ENCODE results near the gene NEK10.

NEK10 gene

GRCh38 chr3:27127195-27127594 lies 242.0 kb downstream of the NEK10 start:
- Histone ChIP-seq H3K36me3 (ENCODE audit: insufficient read depth, low read length) (no peaks in the 10 kb centered on the region), H3K27ac (ENCODE audit: low read depth, low read length) (no peak overlapping the region), H3K4me3 (ENCODE audit: low read length) (no peak overlapping the region), H3K9me3 (ENCODE audit: insufficient read depth, low read depth, low read length) (no peaks in the 10 kb centered on the region), H3K9ac (ENCODE audit: low read depth, low read length) (no peak overlapping the region), H3K4me1 (ENCODE audit: insufficient read depth, low read length) (no peaks in the 10 kb centered on the region), H3K27me3 (ENCODE audit: insufficient read depth, low read length) (no peaks in the 10 kb centered on the region)
- 76% methylated on average over 1 of the region's 2 CpGs for WGBS

GRCh38 chr3:27125821-27126501 lies 243.2 kb downstream of the NEK10 start:
- no peaks in the 10 kb centered on the region for H3K4me1 ChIP-seq (ENCODE audit: insufficient read depth, low read length)

GRCh38 chr3:27119639-27120038 lies 249.5 kb downstream of the NEK10 start:
- Histone ChIP-seq H3K4me1 (ENCODE audit: insufficient read depth, low read length) (peaks cover 6% of the 10 kb centered on the region; the same call in 1 of the 2 replicates), H3K4me3 (ENCODE audit: low read length) (no peak overlapping the region), H3K27me3 (ENCODE audit: insufficient read depth, low read length) (no peaks in the 10 kb centered on the region), H3K36me3 (ENCODE audit: insufficient read depth, low read length) (no peaks in the 10 kb centered on the region), H3K9ac (ENCODE audit: low read depth, low read length) (no peak overlapping the region), H3K9me3 (ENCODE audit: insufficient read depth, low read depth, low read length) (0 out of 2 replicates have a peak, but pooled peaks cover 7% of the 10 kb centered on the region), H3K27ac (ENCODE audit: low read depth, low read length) (no peak overlapping the region)
- 93% methylated on average over 3 of the region's 3 CpGs for WGBS

More at GRCh38 chr3:27125821-27126501, 243.2 kb downstream of the NEK10 start:
- H3K27ac ChIP-seq (ENCODE audit: low read depth, low read length) = no peak overlapping the region
- 0 out of 2 replicates have a peak, but pooled peaks cover 6% of the 10 kb centered on the region for H3K9me3 ChIP-seq (ENCODE audit: insufficient read depth, low read depth, low read length)
- no peak overlapping the region for H3K4me3 ChIP-seq (ENCODE audit: low read length)
- H3K9ac ChIP-seq (ENCODE audit: low read depth, low read length) = no peak overlapping the region
- H3K27me3 ChIP-seq (ENCODE audit: insufficient read depth, low read length) = no peaks in the 10 kb centered on the region
- WGBS = 96% methylated on average over 3 of the region's 3 CpGs
- H3K36me3 ChIP-seq (ENCODE audit: insufficient read depth, low read length) = no peaks in the 10 kb centered on the region

GRCh38 chr3:27115352-27115751 lies 253.8 kb downstream of the NEK10 start:
- peaks cover 13% of the 10 kb centered on the region for H3K4me1 ChIP-seq (ENCODE audit: insufficient read depth, low read length)
- H3K9me3 ChIP-seq (ENCODE audit: insufficient read depth, low read depth, low read length) = no peaks in the 10 kb centered on the region
- H3K27me3 ChIP-seq (ENCODE audit: insufficient read depth, low read length) = no peaks in the 10 kb centered on the region
- H3K9ac ChIP-seq (ENCODE audit: low read depth, low read length) = no peak overlapping the region
- H3K36me3 ChIP-seq (ENCODE audit: insufficient read depth, low read length) = no peaks in the 10 kb centered on the region
- no CpG with 5 or more reads among the region's 1 CpG for WGBS
- H3K27ac ChIP-seq (ENCODE audit: low read depth, low read length) = 0 out of 2 replicates have a peak overlapping the region, but pooled peaks have one; percentile 7
- H3K4me3 ChIP-seq (ENCODE audit: low read length) = no peak overlapping the region

- H3K27ac ChIP-seq (ENCODE audit: low read depth, low read length) = no peak overlapping the region
- H3K9me3 ChIP-seq (ENCODE audit: insufficient read depth, low read depth, low read length) = no peaks in the 10 kb centered on the region
- H3K4me1 ChIP-seq (ENCODE audit: insufficient read depth, low read length) = peaks cover 13% of the 10 kb centered on the region
- WGBS = 100% methylated on average over 1 of the region's 1 CpG
- H3K9ac ChIP-seq (ENCODE audit: low read depth, low read length) = no peak overlapping the region
- no peak overlapping the region for H3K4me3 ChIP-seq (ENCODE audit: low read length)
- no peaks in the 10 kb centered on the region for H3K36me3 ChIP-seq (ENCODE audit: insufficient read depth, low read length)
- no peaks in the 10 kb centered on the region for H3K27me3 ChIP-seq (ENCODE audit: insufficient read depth, low read length)
These were observed 254.5 kb downstream of the NEK10 start for GRCh38 chr3:27114684-27115083.

- no peaks in the 10 kb centered on the region for H3K36me3 ChIP-seq (ENCODE audit: insufficient read depth, low read length)
- no peak overlapping the region for H3K27ac ChIP-seq (ENCODE audit: low read depth, low read length)
- H3K9me3 ChIP-seq (ENCODE audit: insufficient read depth, low read depth, low read length) = no peaks in the 10 kb centered on the region
- 76% methylated on average over 1 of the region's 2 CpGs for WGBS
- H3K9ac ChIP-seq (ENCODE audit: low read depth, low read length) = no peak overlapping the region
- no peak overlapping the region for H3K4me3 ChIP-seq (ENCODE audit: low read length)
- H3K4me1 ChIP-seq (ENCODE audit: insufficient read depth, low read length) = peaks cover 13% of the 10 kb centered on the region
- H3K27me3 ChIP-seq (ENCODE audit: insufficient read depth, low read length) = no peaks in the 10 kb centered on the region
These were observed 255.1 kb downstream of the NEK10 start for GRCh38 chr3:27114129-27114528.

- no peak overlapping the region for H3K27ac ChIP-seq (ENCODE audit: low read depth, low read length)
- WGBS = 97% methylated on average over 2 of the region's 3 CpGs
- no peaks in the 10 kb centered on the region for H3K9me3 ChIP-seq (ENCODE audit: insufficient read depth, low read depth, low read length)
These were observed 259.2 kb downstream of the NEK10 start for GRCh38 chr3:27110020-27110419.

GRCh38 chr3:27108322-27108721 lies 260.9 kb downstream of the NEK10 start:
- Histone ChIP-seq H3K36me3 (ENCODE audit: insufficient read depth, low read length) (no peaks in the 10 kb centered on the region), H3K27ac (ENCODE audit: low read depth, low read length) (peak overlapping the region; percentile 46; the same call in 1 of the 2 replicates), H3K9me3 (ENCODE audit: insufficient read depth, low read depth, low read length) (no peaks in the 10 kb centered on the region), H3K4me3 (ENCODE audit: low read length) (no peak overlapping the region), H3K9ac (ENCODE audit: low read depth, low read length) (no peak overlapping the region), H3K27me3 (ENCODE audit: insufficient read depth, low read length) (no peaks in the 10 kb centered on the region), H3K4me1 (ENCODE audit: insufficient read depth, low read length) (peaks cover 39% of the 10 kb centered on the region)
- 79% methylated on average over 1 of the region's 4 CpGs for WGBS

More at GRCh38 chr3:27110020-27110419, 259.2 kb downstream of the NEK10 start:
- H3K4me3 ChIP-seq (ENCODE audit: low read length) = no peak overlapping the region
- H3K27me3 ChIP-seq (ENCODE audit: insufficient read depth, low read length) = no peaks in the 10 kb centered on the region
- H3K9ac ChIP-seq (ENCODE audit: low read depth, low read length) = no peak overlapping the region
- H3K36me3 ChIP-seq (ENCODE audit: insufficient read depth, low read length) = no peaks in the 10 kb centered on the region
- peaks cover 48% of the 10 kb centered on the region for H3K4me1 ChIP-seq (ENCODE audit: insufficient read depth, low read length)

- Histone ChIP-seq H3K9ac (ENCODE audit: low read depth, low read length) (no peak overlapping the region), H3K9me3 (ENCODE audit: insufficient read depth, low read depth, low read length) (no peaks in the 10 kb centered on the region), H3K27ac (ENCODE audit: low read depth, low read length) (peak overlapping the region; percentile 46; the same call in 1 of the 2 replicates), H3K4me3 (ENCODE audit: low read length) (no peak overlapping the region), H3K36me3 (ENCODE audit: insufficient read depth, low read length) (no peaks in the 10 kb centered on the region), H3K27me3 (ENCODE audit: insufficient read depth, low read length) (no peaks in the 10 kb centered on the region), H3K4me1 (ENCODE audit: insufficient read depth, low read length) (peaks cover 39% of the 10 kb centered on the region)
- WGBS = 12% methylated on average over 6 of the region's 6 CpGs
These were observed 263.3 kb downstream of the NEK10 start for GRCh38 chr3:27105904-27106303.

- H3K4me3 ChIP-seq (ENCODE audit: low read length) = no peak overlapping the region
- H3K36me3 ChIP-seq (ENCODE audit: insufficient read depth, low read length) = no peaks in the 10 kb centered on the region
- no peaks in the 10 kb centered on the region for H3K4me1 ChIP-seq (ENCODE audit: insufficient read depth, low read length)
- no peak overlapping the region for H3K27ac ChIP-seq (ENCODE audit: low read depth, low read length)
- H3K9me3 ChIP-seq (ENCODE audit: insufficient read depth, low read depth, low read length) = no peaks in the 10 kb centered on the region
- no peak overlapping the region for H3K9ac ChIP-seq (ENCODE audit: low read depth, low read length)
- no peaks in the 10 kb centered on the region for H3K27me3 ChIP-seq (ENCODE audit: insufficient read depth, low read length)
- 91% methylated on average over 1 of the region's 1 CpG for WGBS
These were observed 272.0 kb downstream of the NEK10 start for GRCh38 chr3:27097182-27097581.

GRCh38 chr3:27095553-27096222 lies 273.5 kb downstream of the NEK10 start:
- Histone ChIP-seq H3K4me1 (ENCODE audit: insufficient read depth, low read length) (peaks cover 1% of the 10 kb centered on the region; the same call in 1 of the 2 replicates), H3K4me3 (ENCODE audit: low read length) (no peak overlapping the region), H3K27ac (ENCODE audit: low read depth, low read length) (no peak overlapping the region), H3K27me3 (ENCODE audit: insufficient read depth, low read length) (no peaks in the 10 kb centered on the region), H3K9me3 (ENCODE audit: insufficient read depth, low read depth, low read length) (no peaks in the 10 kb centered on the region), H3K36me3 (ENCODE audit: insufficient read depth, low read length) (no peaks in the 10 kb centered on the region), H3K9ac (ENCODE audit: low read depth, low read length) (no peak overlapping the region)
- WGBS = 63% methylated on average over 2 of the region's 2 CpGs
